HPDE6-E6E7 (cell line): ENCODE measurements around the gene PLEKHO2.

Source experiments
- DNase-seq: peaks from one replicate; pipeline ENCODE4 v3.0.0; 2011; ENCODE audit warnings: missing footprints; ENCODE audit errors: extremely low spot score

PLEKHO2 gene

DNA sequence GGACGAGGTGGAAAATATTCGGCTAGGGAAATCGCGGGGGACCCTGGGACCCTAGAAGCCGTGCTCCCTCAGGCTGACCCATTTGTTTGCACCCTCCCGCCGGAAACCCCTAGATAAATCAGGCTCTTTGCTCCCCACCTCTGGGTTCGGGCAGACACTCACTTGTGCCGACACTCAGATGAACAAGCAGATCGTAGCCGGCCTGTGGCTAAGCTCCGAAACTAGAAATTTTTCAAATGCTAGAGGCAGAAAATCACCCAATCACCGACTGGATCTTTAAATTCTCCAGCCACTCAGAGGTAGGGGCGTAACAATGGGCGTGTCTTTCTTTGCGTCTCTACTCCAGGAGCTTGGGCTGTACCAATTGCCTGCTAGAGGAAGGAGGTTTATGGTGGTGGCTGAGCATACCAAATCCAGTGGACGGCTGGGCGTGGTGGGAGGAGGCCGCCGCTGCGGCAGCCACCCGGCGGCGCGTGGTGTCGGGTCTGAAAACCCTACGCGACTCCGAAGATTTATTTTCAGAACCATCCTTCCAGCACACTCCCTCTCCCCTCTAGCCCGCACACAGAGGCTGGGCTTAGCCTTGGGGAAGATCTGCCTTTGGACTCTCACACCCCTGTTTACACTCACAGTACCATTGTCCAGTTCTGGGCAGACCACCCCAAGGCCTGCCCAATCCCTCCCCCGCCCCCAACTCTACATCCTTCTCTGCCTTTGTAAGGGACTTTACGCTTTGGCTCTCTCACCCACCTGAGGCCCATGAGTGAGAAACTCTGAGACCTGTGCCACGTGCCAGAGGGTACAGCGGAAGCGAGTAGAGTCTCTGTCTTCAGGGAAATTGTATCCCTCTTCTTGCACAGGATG is 16.1 kb upstream of the PLEKHO2 start, which contains the start of gene PIF1:
Gene PIF1 (minus strand): TSS at position 217 of the 864 bp plus-strand sequence. CDS start 1,312 bp downstream, outside the sequence.
- peak; percentile 94 for DNase-seq

GRCh38 chr15:64828985-64829384 is 12.7 kb upstream of the PLEKHO2 start:
- DNase-seq: no peak

- DNase-seq: no peak
Observed at GRCh38 chr15:64833690-64834089, 8.0 kb upstream of the PLEKHO2 start.

GRCh38 chr15:64836023-64836536 is 5.6 kb upstream of the PLEKHO2 start:
- DNase-seq: no peak

GRCh38 chr15:64837502-64837901 is 4.2 kb upstream of the PLEKHO2 start:
- no peak for DNase-seq

DNA sequence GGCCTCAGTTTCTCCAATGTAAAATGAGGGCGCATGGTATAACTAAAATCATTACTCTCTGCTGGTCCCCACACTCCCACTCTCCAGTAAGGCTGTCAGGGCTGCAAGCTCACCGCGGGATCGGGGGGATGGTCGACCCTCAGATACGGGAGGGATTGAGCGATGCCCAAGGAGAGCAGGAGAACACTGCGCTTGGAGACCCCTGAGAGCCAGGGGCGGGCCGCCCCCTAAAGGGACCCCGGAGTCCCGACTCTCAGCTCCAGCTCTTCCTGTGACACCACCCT is 713 bp upstream of the PLEKHO2 start:
- no peak for DNase-seq

DNA sequence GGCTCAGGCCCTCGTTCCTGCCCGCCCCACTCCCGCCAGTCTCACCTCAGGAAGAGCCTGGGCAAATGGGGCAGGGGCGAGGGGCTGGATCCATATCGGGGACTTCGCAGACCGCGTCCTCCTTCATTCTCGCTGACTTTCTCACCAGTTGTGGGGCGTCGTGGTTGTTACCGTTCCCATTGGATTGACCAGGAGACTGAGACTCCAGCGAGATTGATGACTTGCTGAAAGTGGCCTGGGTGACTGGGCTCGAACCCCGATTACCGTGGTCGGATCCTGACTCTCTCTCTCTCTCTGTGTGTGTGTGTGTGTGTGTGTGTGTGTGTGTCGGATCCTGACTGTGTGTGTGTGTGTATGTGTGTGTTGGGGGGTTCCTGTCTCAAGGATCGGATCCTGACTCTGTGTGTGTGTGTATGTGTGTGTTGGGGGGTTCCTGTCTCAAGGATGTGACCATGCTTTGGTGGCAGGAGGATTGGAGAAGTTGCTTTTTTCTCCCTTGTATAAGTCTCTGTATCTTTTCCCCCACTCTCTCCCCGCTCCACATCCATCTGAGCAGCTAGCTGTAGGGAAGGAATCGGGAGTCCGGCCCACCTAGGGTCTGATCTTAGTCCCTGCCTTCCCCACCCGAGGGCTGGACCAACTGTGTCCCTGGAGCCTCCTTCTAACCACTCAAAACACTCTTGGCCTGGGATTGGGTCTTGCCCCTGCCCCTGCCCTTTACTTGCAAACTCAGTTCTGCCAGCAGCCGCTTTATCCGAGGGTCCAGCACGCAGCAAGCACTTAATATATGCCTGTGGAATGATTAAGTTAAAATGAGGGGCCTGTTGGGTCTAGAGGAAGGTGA is 603 bp downstream of the PLEKHO2 start:
- no peak for DNase-seq

- no peak for DNase-seq
Observed at GRCh38 chr15:64842986-64843561, 1.4 kb downstream of the PLEKHO2 start.

GRCh38 chr15:64843991-64844390 is 2.3 kb downstream of the PLEKHO2 start:
- no peak for DNase-seq

- no peak for DNase-seq
Observed at GRCh38 chr15:64844576-64845145, 2.9 kb downstream of the PLEKHO2 start.

DNA sequence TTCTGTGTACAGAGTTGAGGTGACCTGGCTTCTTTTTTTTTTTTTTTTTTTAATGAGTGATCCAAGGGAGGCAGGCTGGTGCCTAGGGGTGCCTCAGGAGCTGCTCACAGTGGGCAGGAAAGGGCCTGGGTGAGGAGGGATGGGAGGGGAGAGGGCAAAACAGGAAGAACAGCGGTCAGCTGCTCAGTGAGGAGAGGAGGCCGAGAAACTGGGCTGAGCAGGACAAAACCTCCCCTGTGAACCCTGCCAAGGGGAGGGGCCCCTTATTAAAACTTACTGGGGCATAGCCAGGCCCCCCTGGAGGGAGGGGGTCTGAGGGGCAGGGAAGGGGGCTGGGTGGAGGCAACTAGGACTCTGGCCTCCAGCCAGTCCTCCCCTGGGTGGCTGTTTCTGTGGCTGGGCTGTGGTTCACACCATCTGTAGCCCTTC is 3.5 kb downstream of the PLEKHO2 start:
- no peak for DNase-seq

- no peak for DNase-seq
Observed at GRCh38 chr15:64845831-64846595, 4.3 kb downstream of the PLEKHO2 start.

GRCh38 chr15:64847016-64847415 is 5.3 kb downstream of the PLEKHO2 start:
- DNase-seq: no peak

GRCh38 chr15:64847448-64847847 is 5.7 kb downstream of the PLEKHO2 start:
- DNase-seq: no peak

DNA sequence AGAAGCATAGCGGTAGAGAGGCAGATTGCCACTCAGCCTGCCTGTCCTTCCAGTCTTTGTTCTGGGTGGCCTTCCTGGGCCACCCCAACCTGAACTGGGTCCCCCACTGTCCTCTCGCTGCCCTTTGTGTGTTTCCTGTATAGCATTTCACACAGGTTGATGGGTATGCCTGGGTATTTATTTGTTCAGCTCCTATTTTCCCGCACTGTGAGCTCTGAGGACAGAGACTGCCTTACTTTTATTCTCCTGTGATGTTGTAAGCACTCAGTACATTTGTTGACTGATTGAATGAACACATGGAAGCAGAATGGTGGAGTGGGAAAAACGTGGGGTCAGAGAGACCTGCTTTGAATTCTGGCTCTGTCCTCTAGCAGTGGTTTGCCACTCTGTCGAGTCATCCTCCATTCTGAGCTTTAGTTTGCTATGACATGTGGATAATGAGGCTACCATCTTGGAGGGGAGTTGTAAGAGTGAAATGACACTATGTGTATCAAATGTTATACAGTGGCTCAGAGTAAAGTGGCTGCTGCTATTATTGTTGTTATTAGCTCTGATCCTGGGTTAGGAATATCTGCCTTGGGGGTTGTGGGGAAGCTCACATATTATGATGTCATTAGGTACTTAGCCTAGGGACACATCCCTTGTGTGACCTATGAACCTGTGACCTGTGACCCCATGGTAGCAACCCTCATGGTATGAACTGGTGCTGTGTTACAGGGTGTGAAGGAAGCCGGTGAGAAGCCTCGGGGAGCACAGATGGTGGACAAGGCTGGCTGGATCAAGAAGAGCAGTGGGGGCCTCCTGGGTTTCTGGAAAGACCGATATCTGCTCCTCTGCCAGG is 6.4 kb downstream of the PLEKHO2 start:
- no peak for DNase-seq

DNA sequence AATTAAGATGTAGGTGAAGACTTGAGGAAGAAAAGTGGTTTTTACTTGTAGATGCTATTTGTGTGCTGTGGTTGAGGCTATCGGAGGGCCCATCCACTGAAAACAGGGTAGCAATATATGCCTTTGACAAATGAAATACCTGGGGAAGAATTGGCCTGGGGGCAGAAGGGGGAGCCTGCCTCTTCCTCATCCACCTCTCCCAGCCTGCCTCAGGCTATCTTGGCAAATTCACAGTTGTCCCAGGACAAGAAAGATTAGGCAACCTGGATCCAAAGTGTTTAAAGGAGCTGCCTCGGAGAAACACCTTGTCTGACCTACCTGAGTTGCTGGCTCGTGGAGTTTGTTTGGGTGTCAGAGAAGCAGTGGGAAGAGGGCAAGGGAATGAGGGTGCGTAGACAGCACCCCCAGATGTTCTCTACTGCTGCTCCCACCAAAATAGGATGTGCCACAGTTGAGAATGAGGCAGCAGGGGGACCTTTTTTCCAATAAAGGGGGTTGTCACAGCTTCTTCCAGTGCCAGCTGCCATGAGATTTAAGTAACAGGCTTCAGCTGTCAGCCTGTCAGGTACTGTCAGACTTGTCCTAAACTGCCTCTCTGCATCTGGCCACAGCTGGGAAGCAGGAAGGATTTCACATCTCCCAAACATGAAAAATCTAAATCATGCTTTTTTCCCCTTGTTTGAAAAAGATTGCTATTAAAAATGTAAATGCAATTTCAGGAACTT is 9.2 kb downstream of the PLEKHO2 start:
- no peak for DNase-seq

GRCh38 chr15:64851503-64851840 is 9.8 kb downstream of the PLEKHO2 start:
- no peak for DNase-seq

- no peak for DNase-seq
Observed at GRCh38 chr15:64854041-64854440, 12.3 kb downstream of the PLEKHO2 start.

GRCh38 chr15:64854526-64854925 is 12.8 kb downstream of the PLEKHO2 start:
- DNase-seq: no peak
